SKM-1 (cell line): Measurements from ENCODE around the gene STARD10.
"Not testable (repeated sequence)": the region's sequence is repeated elsewhere in the genome, so short reads cannot be mapped to it uniquely, and the experiment has no call there.

ENCODE experiments used
- DNase-seq: peaks from one replicate; lab custom pipeline; 2025; ENCODE audit not compliant: unreplicated experiment; lab: John Stamatoyannopoulos, UW

STARD10 gene

DNA sequence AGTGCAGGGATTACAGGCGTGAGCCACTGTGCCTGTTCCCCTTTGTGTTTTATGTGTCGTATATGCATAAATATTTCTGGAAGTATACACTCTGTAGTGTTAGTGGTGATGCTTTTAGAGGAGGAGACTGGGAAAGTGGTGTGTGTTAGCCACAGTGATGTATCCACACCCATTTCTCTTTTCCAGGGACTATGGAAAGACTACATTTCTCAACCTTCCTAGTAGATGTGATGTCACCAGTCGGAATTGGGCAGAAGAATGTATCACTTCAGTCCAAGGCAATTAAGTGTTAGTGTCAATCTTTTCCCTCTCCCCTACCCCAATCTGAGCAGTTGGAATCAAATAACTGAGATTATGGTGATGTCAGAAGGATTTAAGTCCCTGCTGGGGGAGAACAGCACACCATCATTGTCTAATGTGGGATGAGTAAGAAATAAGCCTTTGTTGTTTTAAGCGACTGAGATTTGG is 14.5 kb upstream of the STARD10 start:
- no peak for DNase-seq

DNA sequence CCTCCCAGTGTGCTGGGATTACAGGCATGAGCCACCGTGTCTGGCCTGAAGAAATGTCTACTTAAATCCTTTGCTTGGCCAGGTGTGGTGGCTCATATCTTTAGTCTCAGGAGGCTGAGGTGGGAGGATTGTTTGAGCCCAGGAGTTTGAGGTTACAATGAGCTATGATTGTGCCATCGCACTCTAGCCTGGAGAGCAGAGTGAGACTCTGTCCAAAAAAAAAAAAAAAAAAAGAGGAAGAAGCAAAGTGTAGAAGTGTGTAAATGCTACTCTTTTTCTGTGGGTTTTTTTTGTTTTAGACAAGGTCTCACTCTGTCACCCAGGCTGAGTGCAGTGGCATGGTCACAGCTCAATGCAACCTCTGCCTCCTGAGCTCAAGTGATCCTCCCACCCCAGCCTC is 13.9 kb upstream of the STARD10 start:
- peak; percentile 58 for DNase-seq

DNA sequence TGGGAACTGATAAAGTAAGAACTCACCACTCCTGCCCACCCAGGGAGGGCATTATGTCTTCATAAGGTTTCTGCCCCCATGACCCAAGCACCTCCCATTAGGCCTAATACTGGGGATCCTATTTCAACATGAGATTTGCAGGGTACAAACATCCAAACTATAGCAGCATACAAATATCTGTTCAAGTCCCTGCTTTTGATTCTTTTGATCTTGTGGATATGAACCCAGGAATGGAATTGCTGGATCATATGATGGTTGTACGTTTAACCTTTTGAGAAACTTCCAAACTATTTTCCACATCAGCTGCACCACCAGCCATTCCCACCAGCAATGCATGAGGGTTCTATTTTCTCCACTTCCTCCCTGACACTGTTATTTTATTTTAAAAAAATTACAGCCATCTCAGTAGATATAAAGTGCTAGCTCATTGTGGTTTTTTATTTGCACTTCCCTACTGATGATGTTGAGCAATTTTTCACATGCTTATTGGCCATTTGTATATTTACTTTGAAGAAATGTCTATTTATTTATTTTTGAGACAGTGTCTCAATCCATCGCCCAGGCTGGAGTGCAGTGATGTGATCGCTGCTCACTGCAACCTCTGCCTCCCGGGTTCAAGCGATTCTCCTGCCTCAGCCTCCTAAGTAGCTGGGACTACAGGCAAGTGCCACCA is 13.3 kb upstream of the STARD10 start:
- DNase-seq = no peak

DNA sequence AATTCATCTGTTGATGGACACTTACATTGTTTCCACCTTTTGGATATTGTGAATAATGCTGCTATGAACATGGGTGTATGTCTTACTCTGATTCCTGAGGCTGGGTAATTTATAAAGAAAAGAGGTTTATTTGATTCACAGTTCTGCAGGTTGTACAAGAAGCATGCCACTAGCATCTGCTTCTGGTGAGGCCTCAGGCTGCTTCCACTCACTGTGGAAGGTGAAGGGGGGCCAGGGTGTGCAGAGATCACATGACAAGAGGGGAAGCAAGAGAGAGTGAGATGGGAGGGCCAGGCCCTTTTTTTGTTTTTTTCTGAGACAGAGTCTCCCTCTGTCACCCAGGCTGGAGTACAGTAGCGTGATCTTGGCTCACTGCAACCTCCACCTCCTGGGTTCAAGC is 12.5 kb upstream of the STARD10 start:
- DNase-seq = not testable (repeated sequence)

- DNase-seq = peak; percentile 55
These were observed 11.4 kb upstream of the STARD10 start for GRCh38 chr11:72805216-72805615.

GRCh38 chr11:72802822-72803221 is 9.0 kb upstream of the STARD10 start:
- DNase-seq = no peak

DNA sequence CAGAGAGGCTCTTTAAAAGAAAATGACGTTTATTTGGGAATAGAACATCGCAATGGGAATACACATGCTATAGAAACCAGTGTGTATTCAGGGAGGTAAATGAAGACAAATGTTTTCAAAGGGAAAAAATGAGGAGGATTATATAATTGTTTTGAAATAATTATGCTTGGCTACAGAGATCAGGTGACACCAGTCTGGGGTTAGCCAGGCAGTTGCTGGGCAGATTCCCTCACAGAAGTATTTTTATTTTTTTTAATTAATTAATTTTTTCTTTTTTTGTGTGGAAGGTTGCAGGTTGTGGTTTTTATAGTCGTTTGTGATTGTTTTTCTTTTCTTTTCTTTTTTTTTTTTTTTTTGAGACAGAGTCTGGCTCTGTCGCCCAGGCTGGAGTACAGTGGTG is 5.6 kb upstream of the STARD10 start:
- no peak for DNase-seq

GRCh38 chr11:72798361-72798760 is 4.5 kb upstream of the STARD10 start:
- DNase-seq = no peak

- no peak for DNase-seq
These were observed 797 bp downstream of the STARD10 start for GRCh38 chr11:72793076-72793424.

- no peak for DNase-seq
These were observed 1.3 kb downstream of the STARD10 start for GRCh38 chr11:72792437-72793021.

GRCh38 chr11:72791228-72791627 is 2.6 kb downstream of the STARD10 start:
- not testable (repeated sequence) for DNase-seq

GRCh38 chr11:72789493-72790131 is 4.2 kb downstream of the STARD10 start:
- no peak for DNase-seq

GRCh38 chr11:72788241-72788640 is 5.6 kb downstream of the STARD10 start:
- DNase-seq = no peak

GRCh38 chr11:72787216-72788104 is 6.4 kb downstream of the STARD10 start:
- peak; percentile 67 for DNase-seq

DNA sequence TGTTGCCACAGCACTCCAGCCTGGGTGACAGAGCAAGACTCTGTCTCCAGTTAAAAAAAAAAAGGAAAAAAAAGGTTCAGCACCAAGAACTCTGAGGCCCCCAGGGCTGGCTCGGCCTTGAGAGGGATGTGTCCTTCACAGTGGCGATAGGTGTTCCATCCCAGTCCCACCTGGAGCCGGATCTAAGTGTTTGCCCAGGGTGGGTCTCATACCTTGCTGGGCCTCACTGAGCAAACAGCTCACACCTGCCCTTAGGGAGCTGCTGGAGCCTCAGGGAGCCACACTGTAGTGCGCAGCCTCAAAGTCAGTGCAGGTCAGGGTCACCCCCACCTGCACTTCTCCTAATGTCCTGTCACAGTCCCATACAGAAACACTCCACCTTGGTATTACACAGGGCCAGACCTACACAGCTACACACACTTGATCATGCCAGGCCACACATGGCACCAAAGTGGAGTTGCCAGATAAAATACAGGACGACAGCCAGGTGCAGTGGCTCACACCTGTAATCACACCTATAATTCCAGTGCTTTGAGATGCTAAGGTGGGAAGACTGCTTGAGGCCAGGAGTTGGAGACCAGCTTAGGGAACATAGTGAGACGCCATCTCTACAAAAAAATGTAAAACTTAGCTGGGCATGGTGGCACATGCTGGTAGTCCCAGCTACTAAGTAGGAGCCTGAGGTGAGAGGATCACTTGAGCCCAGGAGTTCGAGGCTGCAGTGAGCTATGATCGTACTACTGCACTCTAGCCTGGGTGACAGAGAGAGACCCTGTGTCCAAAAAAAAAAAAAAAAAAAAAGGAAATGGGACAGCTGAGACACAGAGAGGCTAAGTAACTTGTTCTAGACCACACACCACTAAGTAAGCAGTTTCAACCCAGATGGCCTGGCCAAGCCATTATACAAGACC is 7.3 kb downstream of the STARD10 start:
- DNase-seq = no peak

DNA sequence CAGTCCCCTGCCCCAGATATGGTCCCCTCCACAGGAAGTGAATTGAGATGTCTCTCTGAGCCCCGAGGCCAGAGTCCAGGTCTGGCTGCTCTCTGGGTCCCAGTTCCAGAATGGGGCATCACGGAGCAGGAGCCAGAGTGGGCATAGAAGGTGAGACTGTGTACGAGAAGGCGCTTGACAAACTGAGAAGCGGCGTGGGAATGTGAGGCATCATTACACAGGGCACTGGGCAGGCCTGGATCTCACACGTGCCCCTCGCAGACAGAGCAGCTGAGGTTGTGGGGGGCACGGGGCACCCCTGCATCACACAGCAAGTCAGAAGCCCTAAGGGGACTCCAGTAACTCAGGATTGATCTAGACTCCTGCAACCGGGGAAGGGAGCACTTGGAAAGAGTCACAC is 9.2 kb downstream of the STARD10 start:
- no peak for DNase-seq

GRCh38 chr11:72783144-72783905 is 10.5 kb downstream of the STARD10 start:
- no peak for DNase-seq

DNA sequence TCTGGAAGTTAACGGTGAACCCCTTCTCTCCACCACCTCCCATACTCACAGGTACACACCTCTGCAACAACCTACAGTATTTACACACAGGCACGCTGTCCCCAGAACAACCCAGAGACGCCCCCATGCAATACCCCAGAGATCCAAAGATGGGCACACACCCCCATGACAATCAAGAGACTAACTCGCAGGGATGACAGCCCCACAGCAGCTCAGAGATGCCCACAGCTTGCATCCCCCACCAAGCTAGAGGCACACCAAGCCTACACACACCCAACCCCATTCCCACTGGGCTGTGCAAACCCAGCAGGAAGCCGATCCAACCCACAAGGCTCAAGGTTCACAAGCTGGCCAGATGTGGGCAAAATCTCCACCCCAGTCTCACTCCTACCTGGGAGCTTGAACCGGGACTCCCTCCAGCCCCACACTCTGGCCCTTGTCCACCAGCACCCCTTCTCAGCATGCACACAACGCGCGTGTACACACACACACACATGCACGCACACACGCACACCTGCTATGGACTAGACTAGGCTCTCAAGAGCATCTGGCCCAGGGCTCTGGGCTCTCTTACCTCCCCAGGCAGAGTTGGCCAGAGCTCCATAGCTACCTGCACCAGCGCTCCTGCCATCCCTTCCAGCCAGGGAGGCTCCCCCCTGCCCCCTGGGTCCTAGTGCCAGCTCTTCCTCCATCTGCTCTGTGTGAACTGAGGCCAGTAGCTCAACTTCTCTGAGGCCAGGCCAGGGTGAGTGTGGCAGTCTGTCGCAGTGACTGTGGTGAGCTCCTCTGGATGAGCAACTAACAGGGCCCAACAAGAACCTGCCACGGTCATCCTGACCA is 11.5 kb downstream of the STARD10 start:
- no peak for DNase-seq
